Calu3 (cell line): ENCODE measurements around the gene COX6B2. TPM values are rescaled to one million over a fixed set of nuclear protein-coding genes. Genes with fewer than 3 reads are reported as not detected.

Experiments used
- BruUV-seq: library from RNA; stranded (reverse); fragments of 400-500 nt; replicated peaks from 2 replicates; lab custom pipeline; 2021; lab: Mats Ljungman, UMichigan
- CTCF ChIA-PET: fragments of 300-600 bp; sonication (Branson Sonifier 250); formaldehyde crosslinking; loops from one replicate; lab custom pipeline; 2022; ENCODE audit warnings: antibody characterized with exemption; lab: Charles Lee
- DNase-seq: peaks from one replicate; pipeline ENCODE4 v3.0.0; 2022
- H3K27ac Mint-ChIP-seq: one replicate; pipeline ENCODE4 v1.8.0; 2022; ENCODE audit warnings: mixed read lengths; ENCODE audit not compliant: unreplicated experiment
- H3K27me3 Mint-ChIP-seq: one replicate; pipeline ENCODE4 v1.8.0; 2022; ENCODE audit warnings: mixed read lengths; ENCODE audit not compliant: unreplicated experiment
- H3K36me3 Mint-ChIP-seq: one replicate; pipeline ENCODE4 v1.8.0; 2022; ENCODE audit warnings: mild to moderate bottlenecking, moderate library complexity, mixed read lengths; ENCODE audit not compliant: insufficient read depth, unreplicated experiment
- H3K4me1 Mint-ChIP-seq: one replicate; pipeline ENCODE4 v1.8.0; 2022; ENCODE audit warnings: mild to moderate bottlenecking, low read depth, mixed read lengths; ENCODE audit not compliant: unreplicated experiment
- H3K4me3 Mint-ChIP-seq: one replicate; pipeline ENCODE4 v1.8.0; 2022; ENCODE audit warnings: mild to moderate bottlenecking, low read depth, moderate library complexity, mixed read lengths; ENCODE audit not compliant: unreplicated experiment
- H3K9me3 Mint-ChIP-seq: one replicate; pipeline ENCODE4 v1.8.0; 2022; ENCODE audit warnings: low read depth, mixed read lengths; ENCODE audit not compliant: unreplicated experiment
- CTCF ChIP-seq: fragments of 200-600 bp; IDR thresholded peaks from one replicate; pipeline ENCODE4 v1.8.0; 2022; ENCODE audit warnings: antibody characterized with exemption; ENCODE audit not compliant: unreplicated experiment
- intact Hi-C: fragments of 100-400 bp; cut with micrococcal nuclease; formaldehyde crosslinking; loops from one replicate; pipeline ENCODE4 v1.10.0; 2022; ENCODE audit not compliant: unreplicated experiment
- total RNA-seq: library from RNA; stranded (reverse); gene quantifications from 2 replicates; pipeline ENCODE4 v1.2.3, GENCODE V29; 2022

The COX6B2 gene
- total RNA-seq, 1 experiment from 2014 or later = 3.4 TPM

- Mint-ChIP-seq H3K9me3 (no peaks in the 10 kb centered on the region), H3K4me1 (peaks cover 10% of the 10 kb centered on the region), H3K27me3 (peaks cover 16% of the 10 kb centered on the region), H3K4me3 (no peak overlapping the region), H3K36me3 (peaks cover 11% of the 10 kb centered on the region), H3K27ac (no peak overlapping the region)
- BruUV-seq = no TSS peak
- CTCF ChIA-PET = no interaction called here
- DNase-seq = no peak
- TF ChIP-seq CTCF = no peak
- intact Hi-C loops = loop anchor here (5.0 kb wide), 1 partner anchor 77 kb away; the partner anchor contains the start of gene TMEM238
Observed at GRCh38 chr19:55304980-55305379, 49.5 kb downstream of the COX6B2 start.

GRCh38 chr19:55304279-55304978 lies 50.1 kb downstream of the COX6B2 start:
- Mint-ChIP-seq H3K27me3 (peaks cover 22% of the 10 kb centered on the region), H3K36me3 (peaks cover 11% of the 10 kb centered on the region), H3K4me3 (no peak overlapping the region), H3K27ac (no peak overlapping the region), H3K4me1 (peaks cover 10% of the 10 kb centered on the region), H3K9me3 (no peaks in the 10 kb centered on the region)
- TF ChIP-seq CTCF = no peak
- BruUV-seq = no TSS peak
- peak; percentile 48 for DNase-seq
- CTCF ChIA-PET = no interaction called here
- intact Hi-C loops = loop anchor here (5.0 kb wide), 1 partner anchor 78 kb away; the partner anchor contains the start of gene TMEM238

- TF ChIP-seq CTCF = no peak
- Mint-ChIP-seq H3K36me3 (peaks cover 11% of the 10 kb centered on the region), H3K4me1 (peaks cover 10% of the 10 kb centered on the region), H3K27ac (no peak overlapping the region), H3K4me3 (no peak overlapping the region), H3K9me3 (no peaks in the 10 kb centered on the region), H3K27me3 (peaks cover 31% of the 10 kb centered on the region)
- BruUV-seq = TSS peak; percentile 34
- intact Hi-C loops = loop anchor here (5.0 kb wide), 1 partner anchor 79 kb away; the partner anchor contains the start of gene TMEM238
- CTCF ChIA-PET = interaction anchor here (3.1 kb wide), 1 partner anchor 36 kb away, joined by 35 read pairs; the partner anchor contains the start of gene KMT5C
- DNase-seq = no peak
Observed at GRCh38 chr19:55303477-55303876, 51.0 kb downstream of the COX6B2 start.

GRCh38 chr19:55302318-55302703 lies 52.2 kb downstream of the COX6B2 start:
- no peak for TF ChIP-seq CTCF
- peak overlapping the region; percentile 75 for H3K4me3 Mint-ChIP-seq
- intact Hi-C loops = loop anchor here (5.0 kb wide), 1 partner anchor 80 kb away; the partner anchor contains the start of gene TMEM238
- peaks cover 11% of the 10 kb centered on the region for H3K36me3 Mint-ChIP-seq
- no peaks in the 10 kb centered on the region for H3K9me3 Mint-ChIP-seq
- CTCF ChIA-PET = interaction anchor here (0.6 to 3.1 kb wide), 7 partner anchors 20 to 233 kb away, joined by 3 to 35 read pairs (median 3); partner anchors contain the start of genes KMT5C and TMEM238
- no peak for DNase-seq
- H3K27me3 Mint-ChIP-seq = peaks cover 33% of the 10 kb centered on the region
- H3K4me1 Mint-ChIP-seq = peaks cover 10% of the 10 kb centered on the region
- no TSS peak for BruUV-seq
- no peak overlapping the region for H3K27ac Mint-ChIP-seq
